ENCODE measurements around the gene FFAR4.

Gene FFAR4

DNA sequence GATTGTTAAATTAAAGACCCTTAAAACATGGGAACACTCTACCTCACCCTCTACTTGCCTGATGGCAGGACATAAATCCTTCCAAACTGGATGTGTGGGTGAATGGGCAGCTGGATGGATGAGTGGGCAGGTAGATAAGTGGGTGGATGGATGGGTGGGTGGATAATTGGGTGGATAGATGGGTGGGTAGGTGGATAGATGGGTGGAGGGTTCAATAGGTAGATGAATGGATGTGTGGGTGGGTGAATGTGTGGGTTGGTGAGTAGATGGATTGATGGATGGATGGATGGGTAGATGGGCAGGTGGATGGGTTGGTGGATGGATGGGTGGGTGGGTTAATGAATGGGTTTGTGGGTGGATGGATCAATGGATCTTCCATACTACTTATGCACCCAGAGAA lies 18.9 kb upstream of the FFAR4 start:
- POLR2A ChIA-PET: no interaction called here
- CTCF ChIA-PET: no interaction called here

DNA sequence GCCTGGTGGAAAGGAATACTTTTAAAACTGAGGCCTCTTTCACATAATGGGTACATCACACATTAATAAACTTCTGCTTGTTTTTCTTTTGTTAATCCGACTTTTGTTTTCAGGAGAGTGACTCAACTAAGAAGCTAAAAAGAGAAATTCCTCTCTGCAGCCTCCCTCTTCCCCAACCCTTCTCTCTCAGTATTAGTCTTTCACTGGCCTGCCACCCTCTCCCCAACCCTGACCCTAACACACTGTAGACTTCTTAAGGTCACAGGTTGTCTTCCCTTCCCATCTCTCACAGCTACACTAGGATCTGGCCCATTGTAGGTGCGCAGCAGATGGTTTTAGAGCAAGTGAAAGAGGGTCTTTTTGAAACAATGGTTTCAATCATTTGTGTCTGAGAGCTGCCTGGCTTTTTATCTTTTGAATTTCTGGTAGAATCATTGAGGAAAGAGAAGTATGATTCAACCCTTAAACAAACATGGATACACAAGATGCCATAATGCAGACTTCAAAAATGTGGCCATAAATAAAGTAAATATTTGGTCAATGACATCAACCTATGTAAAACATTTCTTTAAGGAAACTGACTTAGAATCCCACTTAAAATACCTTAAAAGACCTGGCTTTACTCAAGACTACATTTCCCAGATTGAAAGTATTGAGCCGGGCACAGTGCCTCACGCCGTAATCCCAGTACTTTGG lies 17.9 kb upstream of the FFAR4 start:
- no peak for TF ChIP-seq FOXK2 (IDR thresholded peaks at IDR 0.05)
- TF ChIP-seq SP1 (IDR thresholded peaks at IDR 0.05): no peak
- no peak for TF ChIP-seq ZNF384 (IDR thresholded peaks at IDR 0.05)
- no peak for TF ChIP-seq NFRKB (IDR thresholded peaks at IDR 0.05)
- no peak for TF ChIP-seq BHLHE40 (IDR thresholded peaks at IDR 0.05; ENCODE audit: borderline replicate concordance)
- TF ChIP-seq FOXM1 (IDR thresholded peaks at IDR 0.05; ENCODE audit: borderline replicate concordance): no peak
- no peak for TF ChIP-seq L3MBTL2 (conservative IDR thresholded peaks at IDR 0.05)
- TF ChIP-seq, protein P1, sequence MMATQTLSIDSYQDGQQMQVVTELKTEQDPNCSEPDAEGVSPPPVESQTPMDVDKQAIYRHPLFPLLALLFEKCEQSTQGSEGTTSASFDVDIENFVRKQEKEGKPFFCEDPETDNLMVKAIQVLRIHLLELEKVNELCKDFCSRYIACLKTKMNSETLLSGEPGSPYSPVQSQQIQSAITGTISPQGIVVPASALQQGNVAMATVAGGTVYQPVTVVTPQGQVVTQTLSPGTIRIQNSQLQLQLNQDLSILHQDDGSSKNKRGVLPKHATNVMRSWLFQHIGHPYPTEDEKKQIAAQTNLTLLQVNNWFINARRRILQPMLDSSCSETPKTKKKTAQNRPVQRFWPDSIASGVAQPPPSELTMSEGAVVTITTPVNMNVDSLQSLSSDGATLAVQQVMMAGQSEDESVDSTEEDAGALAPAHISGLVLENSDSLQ (IDR thresholded peaks at IDR 0.05): no peak
- no peak for TF ChIP-seq SUZ12 (IDR thresholded peaks at IDR 0.05)
- TF ChIP-seq LEF1 (IDR thresholded peaks at IDR 0.05; ENCODE audit: borderline replicate concordance): no peak
- TF ChIP-seq FOXA1 (IDR thresholded peaks at IDR 0.05): no peak
- no peak for TF ChIP-seq ARNT (IDR thresholded peaks at IDR 0.05)
- TF ChIP-seq CTBP1 (IDR thresholded peaks at IDR 0.05; ENCODE audit: borderline replicate concordance): no peak
- no peak for TF ChIP-seq HDGF (IDR thresholded peaks at IDR 0.05; ENCODE audit: borderline replicate concordance)
- TF ChIP-seq ELF4 (IDR thresholded peaks at IDR 0.05): no peak
- TF ChIP-seq TARDBP (IDR thresholded peaks at IDR 0.05): no peak
- CTCF ChIA-PET: no interaction called here
- POLR2A ChIA-PET: no interaction called here
- no peak for DNase-seq (ENCODE audit: extremely low spot score)

More for the DNA sequence above, 18.9 kb upstream of the FFAR4 start:
- no peak for DNase-seq (ENCODE audit: extremely low spot score)
- no peak for TF ChIP-seq ZNF384 (IDR thresholded peaks at IDR 0.05)

DNA sequence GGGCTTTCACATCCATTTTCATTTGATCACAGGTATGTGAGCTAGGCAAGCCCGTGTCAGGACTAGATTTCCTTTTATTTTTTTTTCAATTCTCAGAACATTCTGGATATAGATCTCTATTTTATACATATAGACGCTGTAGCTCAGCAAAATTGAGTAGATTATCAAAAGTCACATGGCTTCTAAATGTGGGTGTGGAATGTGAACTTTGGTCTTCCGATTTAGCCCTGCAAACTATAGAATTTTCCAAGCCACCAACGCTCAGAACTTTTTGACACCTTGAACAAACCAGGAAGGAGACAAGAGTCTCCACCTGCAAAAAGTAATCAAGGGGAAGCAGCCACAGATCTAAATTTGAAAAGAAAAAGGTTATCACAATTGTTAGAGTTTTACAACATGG lies 15.9 kb upstream of the FFAR4 start:
- CTCF ChIA-PET: interaction anchor here (0.7 kb wide), 1 partner anchor 285 kb away, joined by 5 read pairs; no protein-coding TSS in a partner anchor
- POLR2A ChIA-PET: interaction anchor here (1.2 kb wide), 1 partner anchor 152 kb away, joined by 4 read pairs; the partner anchor contains the start of gene FRA10AC1
- no peak for DNase-seq (ENCODE audit: extremely low spot score)
- no peak for TF ChIP-seq HDGF (IDR thresholded peaks at IDR 0.05; ENCODE audit: borderline replicate concordance)
- TF ChIP-seq FOXA1 (IDR thresholded peaks at IDR 0.05): no peak
- no peak for TF ChIP-seq FOXM1 (IDR thresholded peaks at IDR 0.05; ENCODE audit: borderline replicate concordance)
- TF ChIP-seq ZNF384 (IDR thresholded peaks at IDR 0.05): no peak
- TF ChIP-seq ARNT (IDR thresholded peaks at IDR 0.05): no peak
- TF ChIP-seq NFRKB (IDR thresholded peaks at IDR 0.05): no peak
- TF ChIP-seq CTBP1 (IDR thresholded peaks at IDR 0.05; ENCODE audit: borderline replicate concordance): no peak
- TF ChIP-seq, protein P1 (IDR thresholded peaks at IDR 0.05): no peak
- TF ChIP-seq FOXK2 (IDR thresholded peaks at IDR 0.05): no peak
- no peak for TF ChIP-seq TARDBP (IDR thresholded peaks at IDR 0.05)
- TF ChIP-seq L3MBTL2 (conservative IDR thresholded peaks at IDR 0.05): no peak
- TF ChIP-seq SUZ12 (IDR thresholded peaks at IDR 0.05): no peak
- TF ChIP-seq SP1 (IDR thresholded peaks at IDR 0.05): no peak

DNA sequence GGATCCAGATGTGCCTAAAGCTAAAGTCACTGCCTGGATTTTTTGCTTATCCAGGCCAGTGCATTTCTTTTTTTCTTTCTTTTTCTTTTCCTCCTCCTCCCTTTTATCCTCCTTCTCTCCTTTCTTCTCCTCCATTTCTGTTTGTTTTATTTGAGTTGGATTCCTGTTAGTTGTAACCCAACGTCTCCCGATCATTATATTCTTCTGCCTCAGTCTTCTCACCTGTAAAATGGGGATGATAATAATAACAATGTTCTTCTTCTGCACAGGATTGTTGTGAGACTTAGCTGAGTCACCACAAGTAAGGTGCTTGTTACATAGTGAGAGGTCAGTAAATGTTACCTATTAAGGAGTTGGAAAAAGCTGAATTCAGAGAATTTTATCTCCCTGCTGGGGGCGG lies 13.7 kb upstream of the FFAR4 start:
- TF ChIP-seq L3MBTL2 (conservative IDR thresholded peaks at IDR 0.05) (no peak), ELF4 (IDR thresholded peaks at IDR 0.05) (no peak), ZNF384 (IDR thresholded peaks at IDR 0.05) (no peak), NFRKB (IDR thresholded peaks at IDR 0.05) (no peak), SP1 (IDR thresholded peaks at IDR 0.05) (no peak), FOXK2 (IDR thresholded peaks at IDR 0.05) (no peak), TARDBP (IDR thresholded peaks at IDR 0.05) (no peak), ARNT (IDR thresholded peaks at IDR 0.05) (no peak), FOXM1 (IDR thresholded peaks at IDR 0.05; ENCODE audit: borderline replicate concordance) (no peak), FOXA1 (IDR thresholded peaks at IDR 0.05) (no peak), SUZ12 (IDR thresholded peaks at IDR 0.05) (no peak), HDGF (IDR thresholded peaks at IDR 0.05; ENCODE audit: borderline replicate concordance) (no peak), LEF1 (IDR thresholded peaks at IDR 0.05; ENCODE audit: borderline replicate concordance) (no peak), CTBP1 (IDR thresholded peaks at IDR 0.05; ENCODE audit: borderline replicate concordance) (no peak), BHLHE40 (IDR thresholded peaks at IDR 0.05; ENCODE audit: borderline replicate concordance) (no peak)
- TF ChIP-seq, protein P1 (IDR thresholded peaks at IDR 0.05): no peak
- CTCF ChIA-PET: no interaction called here
- POLR2A ChIA-PET: no interaction called here
- no peak for DNase-seq (ENCODE audit: extremely low spot score)

DNA sequence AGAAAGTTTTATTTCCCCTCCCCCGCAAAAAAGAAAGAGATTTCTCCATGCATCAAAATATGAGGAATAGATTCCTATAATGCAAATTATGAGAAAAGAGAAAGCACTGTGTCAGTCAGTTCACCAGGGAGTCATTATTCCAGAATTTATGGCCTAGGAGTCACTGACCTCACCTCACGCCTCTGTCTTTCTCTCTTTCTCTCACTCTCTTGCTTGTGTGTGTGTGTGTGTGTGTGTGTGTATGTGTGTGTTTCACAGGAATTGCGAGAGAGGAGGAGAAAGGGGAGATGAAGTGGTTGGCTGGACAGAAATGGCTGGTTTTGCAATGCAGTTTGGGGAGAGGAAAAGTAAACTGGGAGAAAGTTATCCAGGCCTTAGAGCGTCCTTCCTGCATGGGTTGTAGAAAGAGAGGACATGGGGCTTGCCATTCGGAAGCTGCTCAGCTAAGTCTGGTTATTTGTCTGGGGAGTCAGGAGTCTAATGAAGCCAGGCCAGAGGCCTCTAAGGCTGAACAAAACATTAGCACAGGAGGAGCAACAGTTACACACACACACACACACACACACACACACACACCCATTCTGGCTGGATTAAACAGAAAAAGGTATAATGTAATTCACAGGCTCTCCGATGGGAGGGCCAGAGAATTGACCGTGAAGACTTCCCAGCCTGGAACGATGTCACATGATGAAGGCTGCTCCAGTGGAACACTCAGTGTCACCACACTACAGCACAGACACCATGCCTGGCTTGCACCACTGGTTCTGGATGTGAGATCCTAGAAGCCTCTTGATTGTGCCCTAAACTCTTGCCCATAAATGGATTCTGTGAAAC lies 12.8 kb upstream of the FFAR4 start:
- POLR2A ChIA-PET: interaction anchor here (1.1 kb wide), 1 partner anchor 126 kb away, joined by 8 read pairs; no protein-coding TSS in a partner anchor

More for the DNA sequence above, 12.8 kb upstream of the FFAR4 start:
- no peak for TF ChIP-seq SUZ12 (IDR thresholded peaks at IDR 0.05)
- TF ChIP-seq, protein P1 (IDR thresholded peaks at IDR 0.05): 0 out of 2 replicates have a peak, but pooled peaks have one; percentile 21
- CTCF ChIA-PET: interaction anchor here (0.6 to 1.3 kb wide), 4 partner anchors 10 to 127 kb away, joined by 3 to 15 read pairs (median 6); no protein-coding TSS in a partner anchor
- DNase-seq (ENCODE audit: extremely low spot score): no peak
